ENCODE measurements around the gene GAS2L3. TPM values are rescaled to one million over a fixed set of nuclear protein-coding genes. Genes with fewer than 3 reads are reported as not detected.

The GAS2L3 gene
- total and polyA plus RNA-seq, 12 donors, result 0.43 to 5.6 (median 1.7) TPM

DNA sequence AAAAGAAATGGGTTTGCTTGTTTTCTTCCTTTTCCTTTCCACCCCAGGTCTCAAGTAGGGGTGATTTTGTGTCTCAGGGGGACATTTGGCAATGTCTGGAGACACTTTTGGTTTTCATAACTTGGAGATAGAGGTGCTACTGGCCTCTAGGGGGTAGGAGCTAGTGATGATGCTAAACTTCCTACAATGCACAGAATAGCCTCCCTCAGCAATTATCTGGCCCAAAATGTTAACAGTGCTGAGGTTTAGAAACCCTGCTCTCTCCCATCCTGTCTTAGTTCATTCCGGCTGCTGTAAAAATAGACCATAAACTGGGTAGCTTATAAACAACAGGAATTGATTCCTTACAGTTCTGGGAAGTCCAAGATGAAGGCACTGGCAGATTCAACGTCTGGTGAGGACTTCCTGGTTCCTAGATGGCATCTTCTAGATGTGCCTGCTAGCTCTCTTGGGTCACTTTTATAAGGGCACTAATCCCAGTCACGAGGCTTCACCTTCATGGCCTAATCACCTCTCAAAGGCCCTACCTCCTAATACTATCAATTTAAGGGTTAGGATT, 7.4 kb upstream of the GAS2L3 start:
- ATAC-seq, result peak in 7 of 8 donors; percentile 20 to 57 (median 38)
- peaks cover 0 to 31% (median 15%) of the 10 kb centered on the region in 9 donors for H3K4me1 ChIP-seq
- H3K4me3 ChIP-seq, result no peak overlapping the region
- H3K36me3 ChIP-seq, result no peaks in the 10 kb centered on the region
- intact Hi-C loops (cut with DNase I), result no loop called here
- H3K27me3 ChIP-seq, result no peaks in the 10 kb centered on the region
- TF ChIP-seq, protein P1, sequence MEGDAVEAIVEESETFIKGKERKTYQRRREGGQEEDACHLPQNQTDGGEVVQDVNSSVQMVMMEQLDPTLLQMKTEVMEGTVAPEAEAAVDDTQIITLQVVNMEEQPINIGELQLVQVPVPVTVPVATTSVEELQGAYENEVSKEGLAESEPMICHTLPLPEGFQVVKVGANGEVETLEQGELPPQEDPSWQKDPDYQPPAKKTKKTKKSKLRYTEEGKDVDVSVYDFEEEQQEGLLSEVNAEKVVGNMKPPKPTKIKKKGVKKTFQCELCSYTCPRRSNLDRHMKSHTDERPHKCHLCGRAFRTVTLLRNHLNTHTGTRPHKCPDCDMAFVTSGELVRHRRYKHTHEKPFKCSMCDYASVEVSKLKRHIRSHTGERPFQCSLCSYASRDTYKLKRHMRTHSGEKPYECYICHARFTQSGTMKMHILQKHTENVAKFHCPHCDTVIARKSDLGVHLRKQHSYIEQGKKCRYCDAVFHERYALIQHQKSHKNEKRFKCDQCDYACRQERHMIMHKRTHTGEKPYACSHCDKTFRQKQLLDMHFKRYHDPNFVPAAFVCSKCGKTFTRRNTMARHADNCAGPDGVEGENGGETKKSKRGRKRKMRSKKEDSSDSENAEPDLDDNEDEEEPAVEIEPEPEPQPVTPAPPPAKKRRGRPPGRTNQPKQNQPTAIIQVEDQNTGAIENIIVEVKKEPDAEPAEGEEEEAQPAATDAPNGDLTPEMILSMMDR (IDR thresholded peaks at IDR 0.05), result no peak
- 69 to 71% methylated on average over 3 of the region's 3 CpGs for WGBS, 2 donors
- no peak for DNase-seq
- H3K9me3 ChIP-seq, result no peaks in the 10 kb centered on the region
- peak overlapping the region in 3 of 10 donors; percentile 2 to 33 (median 6) for H3K27ac ChIP-seq

DNA sequence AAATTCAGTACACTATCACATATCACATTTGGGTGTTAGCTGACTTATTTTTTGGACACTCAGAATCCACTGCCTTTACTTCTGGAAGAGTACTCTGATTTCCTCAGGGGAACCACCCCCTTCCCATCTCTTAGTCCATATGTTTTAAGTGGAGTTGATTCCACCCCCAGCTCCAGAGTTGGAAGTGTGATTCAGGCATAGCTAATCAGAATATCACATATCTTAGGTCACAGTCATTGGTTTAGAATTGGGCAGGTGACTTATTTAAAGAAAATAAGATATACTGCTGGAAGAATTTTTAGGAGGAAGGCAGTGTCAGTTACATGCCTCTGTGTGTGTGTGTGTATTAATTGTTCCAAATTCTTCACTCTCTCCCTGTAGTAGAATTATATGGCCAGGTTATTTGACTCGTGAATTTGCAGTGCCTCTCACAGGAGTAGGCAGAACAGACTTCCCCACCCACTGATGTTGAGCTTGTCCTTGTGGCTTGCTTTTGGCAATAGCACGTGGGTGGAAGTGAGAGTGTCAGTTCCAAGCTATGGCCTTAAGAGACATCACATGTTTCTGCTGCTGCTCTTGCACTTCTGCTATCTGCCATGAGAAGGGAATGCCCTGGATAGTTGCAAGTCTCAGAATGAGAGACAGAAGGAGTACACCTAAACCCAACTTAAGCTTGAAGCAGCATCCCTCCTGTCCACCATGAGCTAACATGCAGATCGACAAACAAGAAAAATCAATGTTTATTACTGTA, 6.4 kb upstream of the GAS2L3 start:
- H3K9me3 ChIP-seq, result no peaks in the 10 kb centered on the region
- TF ChIP-seq, protein P1 (IDR thresholded peaks at IDR 0.05), result no peak
- peaks cover 0 to 31% (median 15%) of the 10 kb centered on the region in 9 donors for H3K4me1 ChIP-seq
- DNase-seq (peak in 1 of 2 donors; percentile 27), ATAC-seq (peak in 7 of 8 donors; percentile 60 to 81 (median 73))
- H3K27ac ChIP-seq, result no peak overlapping the region
- H3K4me3 ChIP-seq, result no peak overlapping the region
- no peaks in the 10 kb centered on the region for H3K27me3 ChIP-seq
- H3K36me3 ChIP-seq, result no peaks in the 10 kb centered on the region
- intact Hi-C loops (cut with DNase I), result no loop called here
- WGBS, 2 donors, result 37 to 40% methylated on average over 3 of the region's 3 CpGs

DNA sequence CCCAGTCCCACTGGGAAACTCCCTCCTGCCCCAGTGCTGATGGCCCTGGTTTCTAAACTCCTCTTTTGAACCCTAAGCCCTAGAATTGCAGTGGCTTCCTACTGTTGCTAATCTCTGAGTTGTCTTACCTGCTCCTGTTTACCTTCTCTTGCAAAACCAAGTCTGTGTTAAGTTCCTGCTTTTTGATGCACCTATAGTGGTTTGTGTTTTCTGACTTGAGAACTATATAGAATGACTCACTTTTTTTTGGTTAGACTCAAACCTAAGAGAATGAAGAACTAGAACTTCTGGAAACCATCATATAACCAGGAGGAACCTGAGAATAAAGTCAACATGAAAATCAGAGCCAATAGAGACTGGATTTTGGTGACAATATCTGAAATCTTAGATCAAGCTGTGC, 5.5 kb upstream of the GAS2L3 start:
- no peaks in the 10 kb centered on the region for H3K9me3 ChIP-seq
- H3K36me3 ChIP-seq, result no peaks in the 10 kb centered on the region
- H3K27me3 ChIP-seq, result no peaks in the 10 kb centered on the region
- intact Hi-C loops (cut with DNase I), result no loop called here
- TF ChIP-seq, protein P1 (IDR thresholded peaks at IDR 0.05), result no peak
- H3K4me1 ChIP-seq, result peaks cover 0 to 32% (median 23%) of the 10 kb centered on the region in 9 donors
- H3K4me3 ChIP-seq, result no peak overlapping the region
- DNase-seq (no peak), ATAC-seq (no peak)
- no peak overlapping the region for H3K27ac ChIP-seq

DNA sequence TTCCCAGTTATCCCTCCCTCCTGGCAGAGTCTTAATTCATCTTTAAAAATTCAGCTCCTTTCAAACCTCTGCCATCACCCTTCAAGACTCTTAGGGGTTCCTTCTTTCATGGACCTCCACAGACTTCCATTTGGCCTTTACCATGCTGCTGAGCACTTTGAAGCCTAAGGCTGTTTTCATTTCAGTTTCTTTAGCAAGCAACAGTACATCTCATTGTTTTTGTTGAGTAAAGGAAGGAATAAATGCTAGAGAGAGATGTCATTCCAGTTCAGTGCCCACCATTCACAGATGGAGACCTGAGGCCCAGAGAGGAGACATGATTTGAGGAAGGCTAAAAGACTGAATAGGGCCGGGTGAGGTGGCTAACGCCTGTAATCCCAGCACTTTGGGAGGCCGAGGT, 1.3 kb upstream of the GAS2L3 start:
- Histone ChIP-seq H3K9me3 (no peaks in the 10 kb centered on the region), H3K4me3 (no peak overlapping the region), H3K4me1 (peaks cover 0 to 35% (median 17%) of the 10 kb centered on the region in 9 donors), H3K27me3 (peaks cover 0 to 5% (median 0%) of the 10 kb centered on the region in 7 donors), H3K27ac (peak overlapping the region in 2 of 10 donors; percentile 87 to 88), H3K36me3 (no peaks in the 10 kb centered on the region)
- DNase-seq, result no peak
- 96 to 97% methylated on average over 3 of the region's 3 CpGs for WGBS, 2 donors
- ATAC-seq, result no peak
- intact Hi-C loops (cut with DNase I), result loop anchor here in 2 of 10 donors (10.0 kb wide), 2 partner anchors 163 to 307 kb away; partner anchors contain the start of genes DEPDC4 (in 1 of the 2) and SCYL2 (in 1 of the 2)
- TF ChIP-seq, protein P1 (IDR thresholded peaks at IDR 0.05), result no peak
